Measurements from ENCODE around the gene SLC7A10.

SLC7A10 gene

DNA sequence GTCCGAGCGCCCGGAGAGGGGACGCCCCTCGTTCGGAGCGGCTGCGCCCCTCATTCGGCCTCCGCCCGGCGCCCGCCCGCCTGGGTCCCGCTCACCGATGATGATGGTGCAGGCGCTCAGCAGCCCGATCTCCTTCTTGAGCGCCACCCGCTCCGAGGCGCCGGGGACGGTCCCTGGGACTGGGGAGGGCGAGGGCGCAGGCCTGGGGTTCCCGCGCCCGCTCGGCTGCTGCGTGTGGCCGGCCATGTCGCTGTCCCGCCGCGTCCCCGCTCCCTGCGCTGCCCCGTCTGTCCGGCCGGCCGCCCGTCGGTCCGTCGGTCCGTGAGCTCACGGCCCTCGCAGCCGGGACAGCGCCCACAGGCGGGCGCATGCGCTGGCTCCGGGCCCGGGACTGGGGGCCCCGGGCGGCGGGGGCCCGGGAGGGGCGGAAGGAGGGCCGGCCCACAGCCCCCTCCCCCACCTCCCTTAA, at the start of gene SLC7A10:
Gene SLC7A10, minus strand, starts transcription at position 393 of the 469 bp plus-strand sequence. Its CDS starts 147 bp downstream, at position 246.
- in situ Hi-C loops (cut with HindIII; ENCODE audit: low sequenced_read_pairs) = no loop called here

DNA sequence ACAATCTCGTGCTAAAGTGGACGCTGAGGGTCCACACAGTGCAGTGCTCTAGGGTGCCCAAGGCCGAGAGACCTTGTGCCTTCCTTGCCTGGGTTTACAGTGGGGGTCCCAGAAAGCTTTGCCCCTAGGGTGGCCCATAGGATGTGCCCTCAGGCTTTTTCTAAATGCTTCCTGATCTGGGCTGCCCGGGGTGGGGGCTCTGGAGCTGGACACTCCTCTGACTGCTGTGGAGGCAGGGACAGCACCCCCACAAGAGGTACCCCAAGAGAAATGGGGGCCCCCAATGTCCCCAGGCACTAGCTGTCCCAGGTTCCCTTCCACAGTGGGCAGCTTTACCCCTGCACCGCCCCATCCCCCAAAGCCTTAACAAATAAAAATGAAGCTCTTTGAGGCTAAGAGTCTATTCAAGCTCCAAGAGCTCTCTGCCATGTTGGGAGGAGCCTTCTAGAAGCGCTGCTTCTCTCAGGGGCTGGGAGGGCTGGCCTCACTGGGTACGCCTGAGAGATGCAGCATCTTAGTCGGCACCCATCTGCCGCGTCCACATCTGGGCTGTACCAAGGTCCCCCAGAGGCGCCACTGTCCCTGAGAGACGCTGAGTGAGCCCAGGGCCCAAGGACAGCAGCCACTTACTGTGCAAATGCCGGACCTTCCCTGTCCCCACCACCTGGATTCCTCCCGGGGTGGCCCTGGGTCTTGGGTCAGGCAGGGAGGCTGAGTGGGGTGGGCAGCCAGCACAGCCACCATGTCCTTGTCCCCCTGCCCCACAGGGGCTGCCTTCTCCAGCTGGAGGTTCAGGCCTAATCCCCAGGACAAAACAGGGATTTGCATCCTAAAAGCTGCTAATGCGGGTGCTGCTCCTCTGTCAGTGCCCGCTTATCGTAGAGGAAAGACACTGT, 49.3 kb upstream of the SLC7A10 start:
- in situ Hi-C loops (cut with HindIII; ENCODE audit: low sequenced_read_pairs) = no loop called here

DNA sequence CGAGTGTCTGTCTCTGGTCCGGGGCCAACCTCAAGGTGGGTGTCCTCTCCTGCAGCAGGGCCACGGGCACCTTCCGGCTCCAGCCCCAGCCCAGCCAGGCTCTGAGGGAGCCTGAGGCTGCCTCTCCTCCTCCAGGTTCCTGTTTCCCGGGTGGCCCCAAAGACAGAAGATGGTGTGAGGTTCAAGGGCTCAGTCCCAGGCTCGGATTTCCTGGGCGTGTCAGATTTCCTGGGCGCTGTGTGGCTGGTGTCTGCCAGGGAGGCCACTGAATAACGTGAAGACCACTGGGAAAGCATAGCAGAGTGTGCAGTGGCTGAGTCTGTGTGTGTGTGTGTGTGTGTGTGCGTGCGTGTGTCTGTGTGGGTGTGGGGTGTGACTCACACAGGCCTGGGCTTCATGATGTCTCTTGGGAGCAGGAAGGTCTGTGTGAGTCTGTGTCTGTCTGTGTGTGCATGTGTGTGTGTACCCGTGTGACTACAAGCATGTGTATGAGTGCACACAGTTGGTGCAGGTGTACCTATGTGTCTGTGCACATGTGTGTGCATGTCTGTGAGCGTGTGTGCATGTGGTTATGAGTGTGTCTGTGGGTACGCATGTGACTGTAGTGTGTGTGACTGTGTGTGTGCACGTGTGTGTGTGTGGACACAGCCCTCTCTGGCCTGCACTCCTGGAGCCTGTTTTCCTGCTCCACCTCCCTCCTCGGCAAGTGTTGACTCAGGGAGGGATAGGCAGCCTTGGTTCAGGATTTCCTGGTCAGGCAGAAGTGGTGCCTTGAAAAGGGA, 48.4 kb upstream of the SLC7A10 start:
- in situ Hi-C loops (cut with HindIII; ENCODE audit: low sequenced_read_pairs) = no loop called here

DNA sequence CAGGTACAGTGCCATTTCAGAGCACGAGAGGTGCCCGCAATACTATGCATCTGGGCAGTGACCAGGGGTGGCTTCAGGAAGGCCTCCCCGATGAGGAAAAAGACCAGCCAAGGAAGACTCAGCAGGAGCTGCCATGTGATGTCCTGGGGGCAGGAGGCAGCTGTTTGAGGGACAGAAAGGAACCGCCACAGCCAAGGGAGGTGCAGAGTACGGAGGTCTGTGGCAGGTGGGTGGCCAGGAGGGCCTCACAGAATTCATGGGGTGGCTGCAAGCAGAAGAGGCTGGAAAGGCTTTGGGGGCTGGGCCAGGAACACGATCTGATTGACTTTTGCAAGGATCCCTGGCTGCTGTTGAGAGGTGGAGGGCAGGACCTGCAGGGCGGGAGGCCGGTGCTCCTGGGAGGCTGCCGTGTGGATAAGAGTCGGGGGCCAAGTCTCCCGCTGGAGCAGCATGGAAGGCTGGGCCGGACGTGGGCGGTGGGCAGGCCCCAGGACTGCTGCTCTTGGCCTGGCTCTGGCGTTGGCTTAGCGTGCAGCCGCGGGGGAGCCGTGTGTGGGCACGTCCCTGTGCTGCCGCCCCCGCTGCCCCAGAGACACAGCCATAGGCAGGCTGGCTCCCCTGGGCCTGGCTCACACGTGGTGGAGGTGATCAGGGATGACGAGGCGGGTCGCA, 47.6 kb upstream of the SLC7A10 start:
- in situ Hi-C loops (cut with HindIII; ENCODE audit: low sequenced_read_pairs) = no loop called here

DNA sequence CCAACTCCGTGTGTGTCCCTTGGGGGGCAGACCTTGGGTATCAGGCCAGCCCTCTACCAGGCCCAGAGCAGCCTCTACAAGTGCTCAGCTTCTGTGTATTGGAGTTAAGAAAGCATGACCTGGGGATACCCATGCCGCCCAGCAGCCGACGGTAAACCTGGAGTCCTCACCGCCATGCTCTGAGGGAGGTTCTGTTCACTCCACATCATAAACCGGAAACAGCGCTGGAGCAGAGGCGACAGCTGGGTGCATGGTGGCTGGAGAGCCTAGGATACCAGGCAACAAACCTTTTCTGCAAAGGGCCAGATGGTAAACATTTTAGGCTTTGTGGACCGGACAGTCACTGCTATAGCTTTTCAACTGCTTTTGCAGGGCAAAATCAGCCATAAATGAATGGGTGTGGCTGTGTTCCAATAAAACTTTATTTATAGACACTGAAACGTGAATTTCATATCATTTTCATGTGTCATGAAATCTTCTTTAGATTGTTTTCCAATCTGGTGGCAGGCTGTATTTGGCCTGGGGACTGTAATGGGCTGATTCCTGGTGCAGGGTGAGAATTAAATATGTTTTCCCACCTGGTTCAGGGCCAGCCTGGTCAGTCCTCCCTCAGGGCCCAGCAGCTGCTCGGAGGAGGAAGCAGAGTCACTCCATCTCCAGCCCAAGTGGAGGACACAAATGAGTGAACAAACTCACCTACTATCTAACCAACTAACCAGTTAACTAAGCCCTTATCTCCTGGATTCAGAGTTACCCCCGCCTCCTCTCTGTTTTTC, 45.8 kb upstream of the SLC7A10 start:
- in situ Hi-C loops (cut with HindIII; ENCODE audit: low sequenced_read_pairs) = no loop called here

DNA sequence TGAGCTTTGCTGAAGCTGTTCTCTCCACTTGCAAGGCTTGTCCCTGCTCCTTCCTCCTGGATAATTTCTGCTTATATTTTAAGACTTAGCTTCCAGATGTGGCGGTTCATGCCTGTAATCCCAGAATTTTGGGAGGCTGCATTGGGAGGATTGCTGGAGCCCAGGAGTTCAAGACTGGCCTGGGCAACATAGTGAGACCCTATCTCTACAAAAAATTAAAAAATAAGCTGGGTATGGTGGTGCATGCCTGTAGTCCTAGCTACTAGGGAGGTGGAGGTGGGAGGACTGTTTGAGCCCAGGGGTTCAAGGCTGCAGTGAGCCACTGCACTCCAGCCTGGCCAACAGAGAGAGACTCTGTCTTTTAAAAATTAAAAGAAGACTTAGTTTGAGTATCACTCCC, 45.1 kb upstream of the SLC7A10 start:
- in situ Hi-C loops (cut with HindIII; ENCODE audit: low sequenced_read_pairs) = no loop called here

DNA sequence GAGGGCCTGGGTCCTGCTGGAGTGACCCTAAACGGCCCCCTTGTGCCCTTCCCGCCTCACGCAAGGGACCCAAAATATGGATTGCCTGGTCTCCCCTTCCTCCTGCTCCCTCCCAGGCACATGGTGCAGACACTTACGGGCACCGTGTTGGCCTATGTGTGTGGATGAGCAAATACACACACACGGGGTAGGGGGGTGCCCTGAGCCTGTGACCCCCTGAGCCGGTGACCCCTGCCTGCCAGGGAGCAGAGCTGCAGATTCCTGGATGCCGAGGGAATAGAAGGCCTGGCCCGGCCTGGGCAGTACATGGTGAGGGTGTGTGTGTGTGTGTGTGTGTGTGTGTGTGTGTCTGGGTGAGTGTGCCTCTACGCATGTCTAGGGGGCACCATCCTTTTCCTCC, 43.4 kb upstream of the SLC7A10 start:
- in situ Hi-C loops (cut with HindIII; ENCODE audit: low sequenced_read_pairs) = loop anchor here (5.0 kb wide), 1 partner anchor 148 kb away; no protein-coding TSS in a partner anchor

DNA sequence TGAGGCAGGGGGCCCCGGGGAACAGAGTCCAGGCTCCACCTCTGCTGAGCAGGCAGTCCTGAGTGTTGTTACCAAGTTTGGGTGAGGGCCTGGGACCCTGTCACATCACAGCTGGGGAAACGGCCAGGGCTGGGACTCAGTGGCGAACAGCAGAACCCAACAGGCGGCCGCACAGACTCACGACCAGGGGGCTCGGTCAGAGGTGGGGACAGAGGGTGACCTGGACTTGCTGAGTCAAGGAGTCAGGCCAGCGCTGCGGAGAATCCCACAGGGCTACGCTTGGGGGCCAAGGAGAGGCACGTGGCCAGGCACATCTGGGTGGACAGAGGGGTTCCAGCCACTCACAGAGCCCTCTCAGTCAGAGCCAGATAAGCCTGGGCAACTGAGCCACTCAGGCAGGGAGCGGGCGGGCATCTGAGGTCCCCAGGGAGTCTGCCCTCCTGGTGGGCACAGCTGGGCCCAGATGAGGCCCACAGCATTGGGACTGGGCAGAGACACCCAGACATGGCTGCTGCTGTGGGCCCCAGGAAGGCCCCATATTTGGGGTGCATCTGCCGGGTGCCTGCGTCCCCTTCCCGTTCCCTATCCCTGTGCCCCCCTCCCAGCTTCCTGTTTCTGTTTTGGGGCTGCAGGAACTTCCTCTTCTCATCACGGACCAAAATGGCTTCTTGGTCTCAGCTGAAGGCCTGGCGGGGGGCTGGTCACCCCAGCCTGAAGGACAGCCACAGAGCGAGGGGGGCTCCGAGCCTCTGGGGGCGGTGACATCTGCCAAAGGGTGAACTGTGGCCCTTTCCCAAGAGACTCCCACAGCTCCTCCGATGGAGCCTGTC, 42.7 kb upstream of the SLC7A10 start:
- in situ Hi-C loops (cut with HindIII; ENCODE audit: low sequenced_read_pairs) = loop anchor here (5.0 kb wide), 1 partner anchor 149 kb away; no protein-coding TSS in a partner anchor

DNA sequence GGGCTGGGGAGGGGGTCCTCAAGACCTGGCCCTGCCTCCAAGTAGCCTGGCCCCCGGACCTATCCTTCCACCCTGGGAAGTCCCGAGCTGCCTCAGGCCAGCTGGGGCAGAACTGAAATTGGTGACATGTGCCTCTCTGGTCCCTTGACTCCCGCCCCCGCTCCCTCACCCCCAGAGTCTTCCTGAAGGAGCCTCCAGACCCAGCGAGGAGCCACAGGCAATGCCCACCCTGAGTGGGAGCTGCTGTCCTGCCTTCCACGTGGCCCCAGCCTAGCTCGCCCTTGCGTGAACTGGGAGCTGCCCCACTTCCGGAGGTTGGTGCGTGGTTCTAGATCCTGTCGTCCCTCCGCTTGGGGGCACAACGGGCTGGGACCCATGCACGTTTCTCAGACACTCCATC, 42.1 kb upstream of the SLC7A10 start:
- in situ Hi-C loops (cut with HindIII; ENCODE audit: low sequenced_read_pairs) = loop anchor here (5.0 kb wide), 1 partner anchor 150 kb away; no protein-coding TSS in a partner anchor

DNA sequence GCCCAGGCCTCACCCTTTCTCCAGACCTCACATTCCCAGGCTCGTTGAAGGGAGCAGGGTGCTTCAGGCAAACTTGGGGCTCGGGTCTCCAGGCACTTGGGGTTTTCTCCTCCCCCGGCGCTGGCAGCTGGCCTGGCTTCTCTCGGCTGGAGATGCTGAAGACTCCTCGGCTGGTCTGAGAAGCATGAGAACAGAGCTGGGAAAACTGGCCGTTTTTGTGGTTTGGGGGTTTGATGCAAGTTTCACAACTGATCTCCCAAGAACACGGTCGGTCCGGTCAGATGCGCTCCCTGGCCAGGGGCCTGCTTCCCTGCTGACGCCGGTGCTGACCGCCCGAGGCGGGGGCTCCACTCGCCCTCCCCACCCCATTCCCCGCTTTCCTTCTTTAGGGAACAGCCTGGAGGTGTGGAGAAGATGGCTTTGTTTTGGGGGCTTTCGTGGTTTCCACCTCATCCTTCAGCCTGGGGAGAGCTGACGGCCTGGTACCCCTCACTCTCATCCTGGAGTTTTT, 41.4 kb upstream of the SLC7A10 start:
- in situ Hi-C loops (cut with HindIII; ENCODE audit: low sequenced_read_pairs) = loop anchor here (5.0 kb wide), 1 partner anchor 150 kb away; no protein-coding TSS in a partner anchor

DNA sequence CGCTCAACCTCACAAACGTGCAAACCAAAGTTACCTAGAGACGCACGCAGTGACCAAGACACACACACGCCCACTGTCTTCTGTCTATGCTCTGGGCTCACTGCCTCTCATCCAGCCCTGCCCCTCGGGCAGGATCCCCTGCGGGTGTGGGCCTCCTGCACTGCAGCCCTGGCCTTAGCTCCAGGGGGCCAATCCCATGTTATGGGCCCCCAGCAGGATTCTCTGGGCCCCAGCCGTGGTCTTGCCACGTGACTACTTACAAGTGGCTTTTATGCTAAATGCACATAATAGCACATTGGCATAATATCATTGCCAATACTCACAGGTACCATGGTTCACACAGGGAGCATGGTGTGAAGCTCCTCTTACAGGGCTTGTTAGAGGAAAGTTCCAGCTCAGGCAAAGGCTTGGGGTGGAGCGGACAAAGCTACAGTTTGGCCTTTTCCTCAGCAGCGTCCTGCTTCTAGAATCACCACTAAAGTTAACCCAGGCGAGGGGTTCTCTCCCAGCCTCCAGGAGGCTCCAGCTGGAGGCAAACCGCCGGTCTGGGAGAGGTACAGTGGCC, 39.3 kb upstream of the SLC7A10 start:
- in situ Hi-C loops (cut with HindIII; ENCODE audit: low sequenced_read_pairs) = loop anchor here (5.0 kb wide), 1 partner anchor 152 kb away; no protein-coding TSS in a partner anchor

DNA sequence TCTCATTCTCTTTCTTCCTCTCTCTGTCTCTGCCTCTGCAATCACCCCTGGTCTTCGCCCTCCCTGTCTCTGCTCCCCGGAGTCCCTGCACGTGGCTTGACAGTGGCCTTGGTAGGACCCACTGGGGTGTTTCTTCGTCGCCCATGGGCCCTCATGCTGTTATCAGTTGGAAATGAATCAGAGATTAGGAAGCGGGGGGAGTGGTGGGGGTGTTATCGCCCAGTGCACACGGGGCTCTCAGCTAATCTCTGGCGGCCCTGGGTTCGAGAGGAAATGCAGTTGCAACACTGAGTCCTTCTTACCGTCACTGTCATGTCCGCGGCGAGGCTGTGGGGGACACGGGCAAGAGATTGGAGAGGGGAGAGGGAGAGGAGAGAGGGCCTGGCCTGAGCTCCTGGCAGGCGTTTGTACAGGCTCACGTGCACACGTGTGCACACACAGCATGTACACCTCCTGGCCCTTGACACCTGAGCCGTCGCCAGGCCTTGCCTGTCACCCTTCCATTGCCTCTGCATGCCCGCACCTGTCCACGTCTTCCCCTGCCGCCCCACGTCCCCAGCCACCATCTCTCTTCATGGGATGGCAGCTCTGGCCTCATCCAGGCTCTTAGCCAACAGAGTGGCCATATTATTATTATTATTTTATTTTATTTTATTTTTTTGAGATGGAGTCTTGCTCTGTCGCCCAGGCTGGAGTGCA, 37.8 kb upstream of the SLC7A10 start:
- in situ Hi-C loops (cut with HindIII; ENCODE audit: low sequenced_read_pairs) = no loop called here

DNA sequence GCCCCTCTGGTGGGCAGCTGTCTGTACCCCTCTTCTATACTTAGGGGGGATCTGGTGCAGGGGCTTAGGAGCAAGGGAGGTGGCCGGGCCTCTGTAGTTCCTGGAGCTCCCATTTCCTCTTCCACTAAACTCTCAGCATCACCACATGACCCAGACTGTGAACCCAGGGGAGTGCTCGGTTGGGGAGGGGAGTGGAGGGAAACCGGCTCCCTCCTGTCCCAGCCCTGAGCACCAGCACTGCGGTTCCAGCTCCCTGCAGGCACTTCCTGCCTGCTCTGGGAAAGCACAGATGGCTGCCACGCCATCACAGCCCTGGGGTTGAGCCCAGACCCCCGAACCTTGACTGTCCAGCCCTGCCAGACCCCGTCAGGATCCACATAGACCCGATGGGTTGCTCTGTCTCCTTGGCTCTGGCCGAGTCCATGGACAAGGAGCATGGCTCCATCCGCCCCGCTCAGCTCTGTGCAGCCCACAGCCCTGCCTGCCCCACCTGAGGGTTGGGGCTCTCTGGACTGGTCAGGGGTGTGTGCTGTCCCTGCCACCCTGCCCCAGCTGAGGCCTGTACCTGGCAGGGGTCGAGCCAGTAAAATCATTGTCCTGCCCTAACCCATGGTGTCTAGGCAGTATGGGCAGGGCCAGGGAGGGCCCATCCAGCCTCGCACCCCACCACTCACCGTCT, 36.0 kb upstream of the SLC7A10 start:
- in situ Hi-C loops (cut with HindIII; ENCODE audit: low sequenced_read_pairs) = no loop called here

DNA sequence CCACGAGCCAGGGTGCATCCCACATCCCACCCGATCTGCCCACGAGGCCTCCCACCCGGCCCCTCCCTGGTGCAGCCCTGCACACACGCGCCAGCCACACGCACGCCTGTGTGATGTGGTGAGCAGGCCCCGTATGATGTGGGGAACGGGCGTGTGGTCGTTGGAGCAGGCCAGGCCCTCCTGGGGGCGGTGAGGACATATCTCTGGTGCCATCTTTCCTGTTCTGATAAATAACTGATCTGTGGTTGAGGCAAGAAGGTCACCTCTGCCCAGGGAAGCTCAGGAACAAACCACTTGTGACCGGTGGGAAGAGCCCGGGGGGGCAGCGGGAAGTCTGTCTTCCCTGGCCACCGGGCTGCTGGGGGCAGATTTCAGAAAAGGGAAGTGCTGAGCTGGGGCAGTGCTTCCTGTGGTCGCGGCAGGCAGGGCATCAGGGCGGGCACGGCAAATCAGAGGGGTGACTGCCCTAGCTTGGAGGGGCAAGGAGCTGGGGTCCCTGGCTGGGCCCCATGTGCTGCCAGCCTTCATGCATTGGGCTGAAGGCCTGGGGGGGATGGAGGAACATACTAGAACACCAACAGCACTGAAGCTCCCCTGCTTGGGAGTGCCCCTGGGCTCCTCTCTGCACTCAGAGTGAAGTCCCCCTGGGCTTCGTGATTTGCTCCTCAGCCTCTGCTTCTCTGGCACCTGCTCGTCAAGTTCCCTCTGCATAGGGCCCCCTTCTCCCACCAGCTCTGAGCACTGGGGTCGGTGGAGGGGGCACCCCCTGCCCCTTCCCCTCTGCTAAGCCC, 35.2 kb upstream of the SLC7A10 start:
- in situ Hi-C loops (cut with HindIII; ENCODE audit: low sequenced_read_pairs) = no loop called here

DNA sequence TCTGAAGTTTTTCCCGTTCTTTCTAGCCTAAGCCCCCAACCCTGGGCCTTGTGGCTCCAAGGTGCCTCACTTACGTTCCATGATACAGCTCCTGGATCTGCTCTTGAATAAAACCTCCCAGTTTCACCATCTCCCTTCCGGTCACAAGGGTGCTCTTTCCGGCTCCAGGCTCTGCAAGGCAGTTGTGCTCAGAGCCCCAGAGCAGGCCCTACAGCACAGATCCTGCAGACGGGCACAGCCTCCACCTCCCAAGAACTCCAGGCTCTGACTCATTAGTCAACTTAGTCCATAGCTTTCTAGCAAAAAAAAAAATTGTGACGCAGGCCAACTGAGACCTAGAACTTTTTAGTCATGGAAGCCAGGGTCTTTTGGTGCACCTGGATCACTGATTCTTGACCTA, 33.9 kb upstream of the SLC7A10 start:
- in situ Hi-C loops (cut with HindIII; ENCODE audit: low sequenced_read_pairs) = no loop called here

DNA sequence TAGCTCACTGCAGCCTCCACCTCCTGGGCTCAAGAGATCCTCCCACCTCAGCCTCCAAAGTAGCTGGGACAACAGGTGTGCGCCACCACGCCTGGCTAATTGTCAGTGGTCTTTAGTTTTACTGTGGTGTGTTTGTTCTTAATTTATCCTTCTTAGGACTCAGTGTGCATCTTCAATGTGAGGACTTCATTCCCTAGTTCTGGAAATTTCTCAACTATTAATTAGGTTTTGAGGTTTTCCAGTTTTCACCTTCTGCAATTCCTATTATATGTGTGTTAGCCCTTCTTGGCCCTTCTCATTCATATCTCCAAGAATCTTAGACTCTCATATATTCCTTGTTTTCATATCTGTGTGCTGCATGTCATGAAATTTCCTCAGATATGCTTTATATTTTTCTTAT, 32.2 kb upstream of the SLC7A10 start:
- in situ Hi-C loops (cut with HindIII; ENCODE audit: low sequenced_read_pairs) = no loop called here

DNA sequence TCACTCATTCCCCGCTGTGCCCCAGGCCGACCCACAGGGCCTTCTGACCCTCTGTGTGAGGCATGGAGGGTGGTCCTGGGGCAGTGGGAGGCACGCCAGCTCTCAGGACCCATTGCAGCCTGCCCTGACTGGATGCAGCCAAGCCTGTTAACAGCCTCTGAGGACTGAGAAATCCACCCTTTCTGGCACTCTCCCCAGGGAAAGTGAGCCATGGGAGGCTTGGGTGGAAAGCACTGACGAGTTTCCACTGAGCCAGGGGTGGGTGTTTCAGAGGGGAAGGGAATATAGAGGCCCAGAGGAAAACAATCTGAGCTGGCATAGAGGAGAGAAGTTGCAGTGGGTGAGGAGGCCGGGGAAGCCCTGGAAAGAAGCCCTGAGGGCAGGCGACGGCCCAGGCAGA, 30.6 kb upstream of the SLC7A10 start:
- in situ Hi-C loops (cut with HindIII; ENCODE audit: low sequenced_read_pairs) = no loop called here
